ENCODE measurements around the gene HSFX3.
"Not testable (repeated sequence)": the region's sequence is repeated elsewhere in the genome, so short reads cannot be mapped to it uniquely, and the experiment has no call there.

DNA sequence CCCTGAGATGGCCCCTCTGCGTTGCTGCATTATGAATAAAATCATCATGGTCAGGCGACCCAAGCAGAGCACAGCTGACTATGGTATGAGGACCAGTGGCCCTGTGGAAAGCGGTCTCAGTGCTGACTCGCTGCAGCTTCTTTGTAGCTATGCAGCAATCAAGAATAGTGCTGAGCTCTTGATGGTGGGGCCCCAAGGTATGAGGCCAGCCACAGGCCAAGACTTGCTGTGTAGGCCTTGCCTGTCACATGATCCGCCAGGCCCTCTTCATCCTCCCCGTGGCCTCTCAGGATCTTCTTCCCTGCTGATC lies 2.2 kb upstream of the HSFX3 start:
- not testable (repeated sequence) for TF ChIP-seq POLR2A, POLR2AphosphoS5, EP300 (IDR thresholded peaks at IDR 0.05)
- TF ChIP-seq, protein P1, sequence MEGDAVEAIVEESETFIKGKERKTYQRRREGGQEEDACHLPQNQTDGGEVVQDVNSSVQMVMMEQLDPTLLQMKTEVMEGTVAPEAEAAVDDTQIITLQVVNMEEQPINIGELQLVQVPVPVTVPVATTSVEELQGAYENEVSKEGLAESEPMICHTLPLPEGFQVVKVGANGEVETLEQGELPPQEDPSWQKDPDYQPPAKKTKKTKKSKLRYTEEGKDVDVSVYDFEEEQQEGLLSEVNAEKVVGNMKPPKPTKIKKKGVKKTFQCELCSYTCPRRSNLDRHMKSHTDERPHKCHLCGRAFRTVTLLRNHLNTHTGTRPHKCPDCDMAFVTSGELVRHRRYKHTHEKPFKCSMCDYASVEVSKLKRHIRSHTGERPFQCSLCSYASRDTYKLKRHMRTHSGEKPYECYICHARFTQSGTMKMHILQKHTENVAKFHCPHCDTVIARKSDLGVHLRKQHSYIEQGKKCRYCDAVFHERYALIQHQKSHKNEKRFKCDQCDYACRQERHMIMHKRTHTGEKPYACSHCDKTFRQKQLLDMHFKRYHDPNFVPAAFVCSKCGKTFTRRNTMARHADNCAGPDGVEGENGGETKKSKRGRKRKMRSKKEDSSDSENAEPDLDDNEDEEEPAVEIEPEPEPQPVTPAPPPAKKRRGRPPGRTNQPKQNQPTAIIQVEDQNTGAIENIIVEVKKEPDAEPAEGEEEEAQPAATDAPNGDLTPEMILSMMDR (IDR thresholded peaks at IDR 0.05): not testable (repeated sequence)

All from gastroesophageal sphincter (tissue), 3 donors.